T-cell (primary cell): Measurements from ENCODE around the gene GANC. TPM values are rescaled to one million over a fixed set of nuclear protein-coding genes. Genes with fewer than 3 reads are reported as not detected.
"Not testable (repeated sequence)": the region's sequence is repeated elsewhere in the genome, so short reads cannot be mapped to it uniquely, and the experiment has no call there.

ENCODE experiments used
- ATAC-seq, 4 experiments: fragments of 200-7000 bp in 3 of 4; fragments of 150-1000 bp in 1 of 4; cut with Tn5 transposase; replicated peaks in 1 of 4; 1 replicate in 3 of 4; 2 replicates in 1 of 4; pipeline ENCODE4 v1.10.0; 2021; ENCODE audit warnings: moderate library complexity in 3 of 4, mild to moderate bottlenecking in 2 of 4, moderate number of reproducible peaks in 1 of 4
- CTCF ChIA-PET, 2 donors: fragments of 300-600 bp; sonication (Branson Sonifier 250); formaldehyde crosslinking; loops; one replicate each; lab custom pipeline; 2022; ENCODE audit warnings: antibody characterized with exemption in 2 of 2; lab: Charles Lee
- POLR2A ChIA-PET, 2 donors: fragments of 300-600 bp; sonication (Branson Sonifier 250); formaldehyde crosslinking; loops; one replicate each; lab custom pipeline; 2022; ENCODE audit warnings: antibody characterized with exemption in 2 of 2; lab: Charles Lee
- DNase-seq, 35 experiments: peaks; one replicate each; pipeline versions ENCODE4 v3.0.0 to v3.0.0-alpha.2; 2013 to 2023
- H3K27ac ChIP-seq: one replicate; pipeline ENCODE4 v1.5.1; 2013; ENCODE audit warnings: low read length
- H3K27me3 ChIP-seq, 2 experiments: replicated peaks in 1 of 2; 1 replicate in 1 of 2; 2 replicates in 1 of 2; pipeline versions ENCODE4 v1.6.1 to v1.7.0; 2013; ENCODE audit warnings: low read length in 1 of 2, mixed read lengths in 1 of 2; ENCODE audit not compliant: control insufficient read depth in 2 of 2, insufficient read depth in 2 of 2; ENCODE audit errors: extremely low read depth in 1 of 2
- H3K36me3 ChIP-seq, 2 donors: 1 replicate in 1 of 2; 2 replicates in 1 of 2; pipeline versions ENCODE4 v1.6.1 to v1.7.0; 2013; ENCODE audit warnings: low read length in 1 of 2; ENCODE audit not compliant: control insufficient read depth in 2 of 2, insufficient read depth in 1 of 2; ENCODE audit errors: extremely low read depth in 1 of 2
- H3K4me1 ChIP-seq, 2 experiments: 1 replicate in 1 of 2; 2 replicates in 1 of 2; pipeline versions ENCODE4 v1.6.1 to v1.7.0; 2013; ENCODE audit warnings: low read length in 2 of 2, mixed read lengths in 1 of 2; ENCODE audit not compliant: insufficient read depth in 2 of 2, control insufficient read depth in 1 of 2; ENCODE audit errors: extremely low read depth in 1 of 2
- H3K4me3 ChIP-seq, 2 donors: 1 replicate in 1 of 2; 2 replicates in 1 of 2; pipeline versions ENCODE4 v1.5.1 to v1.7.0; 2013; ENCODE audit warnings: mild to moderate bottlenecking in 2 of 2, low read length in 1 of 2, moderate library complexity in 1 of 2; ENCODE audit not compliant: control insufficient read depth in 1 of 2; ENCODE audit errors: extremely low read depth in 1 of 2
- H3K9me3 ChIP-seq: 2 replicates; pipeline ENCODE4 v1.7.0; 2013
- H3K27ac Mint-ChIP-seq, 2 donors: one replicate each; pipeline ENCODE4 v1.8.0; 2020 to 2021; ENCODE audit warnings: mild to moderate bottlenecking in 2 of 2, mixed read lengths in 2 of 2
- H3K27me3 Mint-ChIP-seq, 2 donors: one replicate each; pipeline ENCODE4 v1.8.0; 2021 to 2022; ENCODE audit warnings: mixed read lengths in 2 of 2
- H3K36me3 Mint-ChIP-seq: one replicate; pipeline ENCODE4 v1.8.0; 2021; ENCODE audit warnings: mixed read lengths
- H3K4me1 Mint-ChIP-seq, 3 donors: one replicate each; pipeline ENCODE4 v1.8.0; 2020 to 2022; ENCODE audit warnings: mixed read lengths in 3 of 3, mild to moderate bottlenecking in 1 of 3
- H3K4me3 Mint-ChIP-seq, 3 donors: one replicate each; pipeline ENCODE4 v1.8.0; 2020 to 2022; ENCODE audit warnings: mild to moderate bottlenecking in 3 of 3, mixed read lengths in 3 of 3, moderate library complexity in 3 of 3
- H3K9me3 Mint-ChIP-seq, 3 donors: one replicate each; pipeline ENCODE4 v1.8.0; 2020 to 2022; ENCODE audit warnings: mixed read lengths in 3 of 3
- WGBS: methylation state at CpG from one replicate; pipeline ENCODE4 v1.1.5; 2013; ENCODE audit warnings: missing lambda C conversion rate; ENCODE audit not compliant: insufficient coverage; 5-methylcytosine and 5-hydroxymethylcytosine counted together
- total RNA-seq, 35 experiments: library from RNA in 6 of 35; stranded (reverse) in 6 of 35; fragments of 120-200 nt in 1 of 35; gene quantifications; one replicate each; pipeline versions ENCODE4 v1.2.1 to v1.2.4 and lab custom pipeline; 2013 to 2026

GANC gene
- total RNA-seq, 5 donors from 2014 or later (not counting 1 experiment from before 2014, with no cell fraction given): 32.7 to 51.2 (median 45.7) TPM

DNA sequence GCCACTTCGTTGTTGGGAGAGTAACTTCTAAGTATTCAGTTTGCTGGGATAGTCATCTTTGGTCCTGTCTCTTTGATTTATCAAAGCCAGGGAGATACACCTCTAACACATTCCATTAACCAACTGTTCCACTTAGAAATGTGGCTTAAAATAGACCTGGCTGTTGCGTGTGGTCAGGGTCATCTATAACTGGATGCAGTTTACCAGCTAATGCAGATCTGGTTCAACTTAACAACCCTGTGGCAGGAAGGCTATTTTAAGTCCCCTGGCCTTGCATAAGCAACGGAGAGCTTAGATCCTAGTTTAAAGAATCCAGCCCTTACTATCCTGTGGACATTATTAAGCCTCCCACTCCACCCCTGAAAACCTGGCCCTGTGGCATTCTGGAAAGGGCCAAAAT lies 58.2 kb downstream of the GANC start:
- DNase-seq (no peak), ATAC-seq (no peak)
- peaks cover 5 to 13% (median 12%) of the 10 kb centered on the region in 3 donors for H3K9me3 Mint-ChIP-seq
- Histone ChIP-seq H3K36me3 (peaks cover 0 to 11% of the 10 kb centered on the region in 2 donors), H3K4me3 (no peak overlapping the region), H3K9me3 (peaks cover 8% of the 10 kb centered on the region), H3K27me3 (no peaks in the 10 kb centered on the region), H3K27ac (no peak overlapping the region), H3K4me1 (no peaks in the 10 kb centered on the region)
- no peaks in the 10 kb centered on the region for H3K4me1 Mint-ChIP-seq
- POLR2A ChIA-PET: no interaction called here
- WGBS: no CpG with 5 or more reads among the region's 3 CpGs
- peaks cover 61% of the 10 kb centered on the region for H3K36me3 Mint-ChIP-seq
- CTCF ChIA-PET: interaction anchor here in 1 of 2 donors (0.7 kb wide), 1 partner anchor 803 kb away, joined by 11 read pairs; no protein-coding TSS in a partner anchor
- no peaks in the 10 kb centered on the region for H3K27me3 Mint-ChIP-seq
- H3K4me3 Mint-ChIP-seq: no peak overlapping the region
- H3K27ac Mint-ChIP-seq: no peak overlapping the region

DNA sequence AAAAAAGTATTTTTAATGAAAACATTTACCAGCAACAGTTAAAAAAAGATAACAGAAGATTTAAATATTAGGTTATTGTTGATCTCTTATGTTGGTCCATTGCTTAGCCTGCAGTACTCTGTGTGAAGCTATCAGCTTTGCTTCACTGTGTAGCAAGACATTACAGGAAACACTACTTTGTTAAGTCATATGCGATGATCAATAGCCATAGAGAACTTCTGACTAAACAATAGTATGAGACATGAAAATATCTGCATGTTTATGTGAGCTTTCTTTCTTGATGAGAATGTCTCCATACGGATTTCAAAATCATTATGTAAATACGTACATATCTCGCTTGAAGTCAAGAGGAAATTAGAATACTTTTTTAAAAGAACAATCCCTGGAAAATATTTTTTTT lies 59.3 kb downstream of the GANC start:
- no peaks in the 10 kb centered on the region for H3K4me1 Mint-ChIP-seq
- Histone ChIP-seq H3K27ac (no peak overlapping the region), H3K27me3 (no peaks in the 10 kb centered on the region), H3K36me3 (peaks cover 0 to 7% of the 10 kb centered on the region in 2 donors), H3K9me3 (peaks cover 8% of the 10 kb centered on the region), H3K4me1 (no peaks in the 10 kb centered on the region), H3K4me3 (no peak overlapping the region)
- ChIA-PET POLR2A (no interaction called here), CTCF (no interaction called here)
- ATAC-seq (no peak), DNase-seq (no peak)
- no peak overlapping the region for H3K4me3 Mint-ChIP-seq
- no peaks in the 10 kb centered on the region for H3K27me3 Mint-ChIP-seq
- H3K36me3 Mint-ChIP-seq: peaks cover 50% of the 10 kb centered on the region
- H3K27ac Mint-ChIP-seq: no peak overlapping the region
- H3K9me3 Mint-ChIP-seq: peaks cover 9 to 19% (median 12%) of the 10 kb centered on the region in 3 donors
- 100% methylated on average over 1 of the region's 4 CpGs for WGBS

DNA sequence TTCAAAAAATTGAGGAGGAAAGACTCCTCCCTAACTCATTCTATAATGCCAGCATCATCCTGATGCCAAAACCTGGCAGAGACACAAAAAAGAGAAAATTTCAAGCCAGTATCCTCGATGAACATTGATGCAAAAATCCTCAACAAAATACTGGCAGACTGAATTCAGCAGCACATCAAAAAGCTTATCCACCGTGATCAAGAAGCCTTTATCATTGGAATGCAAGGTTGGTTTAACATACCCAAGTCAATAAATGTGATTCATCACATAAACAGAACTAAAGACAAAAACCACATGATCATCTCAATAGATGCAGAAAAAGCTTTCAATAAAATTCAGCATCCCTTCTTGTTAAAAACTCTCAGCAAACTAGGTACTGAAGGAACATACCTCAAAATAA lies 62.1 kb downstream of the GANC start:
- no peaks in the 10 kb centered on the region for H3K4me1 Mint-ChIP-seq
- no peak overlapping the region for H3K4me3 ChIP-seq
- H3K36me3 Mint-ChIP-seq: peaks cover 39% of the 10 kb centered on the region
- no peaks in the 10 kb centered on the region for H3K4me1 ChIP-seq
- no peak overlapping the region for H3K27ac Mint-ChIP-seq
- no peak overlapping the region for H3K27ac ChIP-seq
- CTCF ChIA-PET: interaction anchor here in 1 of 2 donors (0.6 kb wide), 1 partner anchor 80 kb away, joined by 3 read pairs; no protein-coding TSS in a partner anchor
- no peaks in the 10 kb centered on the region for H3K27me3 Mint-ChIP-seq
- H3K9me3 Mint-ChIP-seq: peaks cover 9 to 19% (median 12%) of the 10 kb centered on the region in 3 donors
- ATAC-seq (no peak), DNase-seq (no peak)
- H3K4me3 Mint-ChIP-seq: no peak overlapping the region
- WGBS: no CpG with 5 or more reads among the region's 2 CpGs
- H3K27me3 ChIP-seq: no peaks in the 10 kb centered on the region
- peaks cover 8% of the 10 kb centered on the region for H3K9me3 ChIP-seq
- peaks cover 0 to 2% of the 10 kb centered on the region in 2 donors for H3K36me3 ChIP-seq
- POLR2A ChIA-PET: no interaction called here

DNA sequence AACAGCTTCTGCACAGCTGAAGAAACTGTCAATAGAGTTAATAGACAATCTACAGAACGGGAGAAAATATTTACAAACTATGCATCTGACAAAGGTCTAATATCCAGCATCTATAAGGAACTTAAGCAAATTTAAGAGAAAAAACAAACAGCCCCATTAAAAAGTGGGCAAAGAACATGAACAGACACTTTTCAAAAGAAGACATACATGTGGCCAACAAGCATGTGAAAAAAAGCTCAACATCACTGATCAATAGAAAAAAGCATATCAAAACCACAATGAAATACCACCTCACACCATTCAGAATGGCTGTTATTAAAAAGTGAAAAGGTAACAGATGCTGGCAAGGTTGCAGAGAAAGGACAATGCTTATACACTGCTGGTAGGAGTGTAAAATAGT lies 63.6 kb downstream of the GANC start:
- H3K36me3 ChIP-seq, H3K27me3 Mint-ChIP-seq, CTCF ChIA-PET, DNase-seq, POLR2A ChIA-PET, H3K4me1 Mint-ChIP-seq, H3K4me3 Mint-ChIP-seq, H3K27ac ChIP-seq, H3K27ac Mint-ChIP-seq, H3K9me3 ChIP-seq, H3K4me3 ChIP-seq, H3K4me1 ChIP-seq, H3K27me3 ChIP-seq, ATAC-seq: not testable (repeated sequence)
- H3K36me3 Mint-ChIP-seq: peaks cover 29% of the 10 kb centered on the region
- WGBS: no CpG with 5 or more reads among the region's 1 CpG
- H3K9me3 Mint-ChIP-seq: peaks cover 9 to 19% (median 12%) of the 10 kb centered on the region in 3 donors

DNA sequence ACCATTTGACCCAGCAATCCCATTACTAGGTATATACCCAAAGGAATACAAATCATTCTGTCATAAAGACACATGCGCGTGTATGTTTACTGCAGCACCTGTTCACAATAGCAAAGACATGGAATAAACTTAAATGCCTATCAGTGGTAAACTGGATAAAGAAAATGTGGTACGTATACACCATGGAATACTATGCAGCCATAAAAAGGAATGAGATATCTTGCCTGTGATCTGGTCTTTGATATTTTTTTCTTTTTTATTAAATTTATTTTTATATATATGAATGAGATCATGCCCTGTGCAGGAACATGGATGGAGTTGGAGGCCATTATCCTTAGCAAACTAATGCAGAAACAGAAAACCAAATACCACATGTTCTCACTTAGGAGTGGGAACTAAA lies 64.1 kb downstream of the GANC start:
- Mint-ChIP-seq H3K9me3 (peaks cover 9 to 19% (median 12%) of the 10 kb centered on the region in 3 donors), H3K36me3 (peaks cover 29% of the 10 kb centered on the region)
- H3K27ac ChIP-seq, H3K4me3 ChIP-seq, H3K4me1 ChIP-seq, POLR2A ChIA-PET, H3K27ac Mint-ChIP-seq, H3K4me1 Mint-ChIP-seq, H3K4me3 Mint-ChIP-seq, DNase-seq, H3K36me3 ChIP-seq, H3K27me3 ChIP-seq, H3K27me3 Mint-ChIP-seq, CTCF ChIA-PET, H3K9me3 ChIP-seq, ATAC-seq: not testable (repeated sequence)
- WGBS: no CpG with 5 or more reads among the region's 3 CpGs

DNA sequence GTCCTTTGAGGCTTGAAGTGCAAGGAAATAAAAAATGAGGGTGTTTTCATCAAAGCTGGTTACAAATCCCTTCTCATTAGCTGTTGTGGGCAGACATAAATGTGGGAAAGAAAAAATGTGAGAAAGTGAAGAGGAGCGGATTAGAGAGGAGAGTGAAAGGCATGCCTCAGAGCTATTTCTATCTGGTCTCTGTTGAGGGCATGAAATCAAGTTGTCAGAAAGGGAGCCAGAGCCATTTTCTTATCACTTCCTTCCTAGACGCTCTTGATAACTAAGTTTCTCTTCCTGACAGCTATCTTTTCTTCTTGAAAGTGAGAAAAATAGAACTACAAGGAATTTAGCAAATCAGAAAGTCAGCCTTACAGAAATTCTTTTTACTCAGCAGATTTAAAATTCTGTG lies 65.5 kb downstream of the GANC start:
- Mint-ChIP-seq H3K4me1 (no peaks in the 10 kb centered on the region), H3K36me3 (peaks cover 34% of the 10 kb centered on the region), H3K4me3 (no peak overlapping the region), H3K27me3 (no peaks in the 10 kb centered on the region), H3K9me3 (peaks cover 9 to 19% (median 10%) of the 10 kb centered on the region in 3 donors), H3K27ac (no peak overlapping the region)
- peaks cover 8% of the 10 kb centered on the region for H3K9me3 ChIP-seq
- no peak overlapping the region for H3K27ac ChIP-seq
- H3K4me1 ChIP-seq: no peaks in the 10 kb centered on the region
- no peaks in the 10 kb centered on the region for H3K27me3 ChIP-seq
- CTCF ChIA-PET: no interaction called here
- ATAC-seq: no peak
- no CpG with 5 or more reads among the region's 2 CpGs for WGBS
- no peak for DNase-seq
- POLR2A ChIA-PET: no interaction called here
- no peak overlapping the region for H3K4me3 ChIP-seq
- H3K36me3 ChIP-seq: peaks cover 0 to 9% of the 10 kb centered on the region in 2 donors
